Measurements from ENCODE around the gene FAM3A. TPM values are rescaled to one million over a fixed set of nuclear protein-coding genes. Genes with fewer than 3 reads are reported as not detected.

The FAM3A gene
- total and polyA plus RNA-seq, 2 of the 4 experiments (the other 2 are of a cell fraction), result 14.0 to 47.2 TPM

DNA sequence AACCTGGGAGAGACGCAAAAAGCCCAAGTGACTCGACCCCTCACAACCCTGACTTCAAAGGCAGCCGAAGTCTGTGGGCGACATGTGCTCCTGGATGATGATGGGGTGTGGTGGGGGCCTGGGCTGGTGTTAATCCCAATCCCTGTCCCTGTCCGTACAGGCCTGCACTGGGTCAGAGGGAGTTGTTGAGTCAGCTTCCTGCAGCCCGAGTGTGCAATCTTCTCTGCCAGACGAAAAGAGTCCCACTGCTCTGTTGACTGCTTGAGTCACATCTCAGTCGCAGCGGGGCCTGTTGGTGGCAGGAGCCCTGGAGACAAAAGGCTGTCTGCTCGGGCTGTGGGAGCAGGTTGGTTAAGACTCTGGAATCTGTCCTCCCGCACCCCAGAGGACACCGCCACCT lies 10.3 kb downstream of the FAM3A start:
- peak overlapping the region in 1 of 2 experiments; percentile 22; a peak in 1 of 4 replicates for H4K8ac ChIP-seq (ENCODE audit: low read depth in 2 of 2, low read length in 2 of 2)
- H2BK5ac ChIP-seq (ENCODE audit: low read depth, low read length, poor library complexity, severe bottlenecking), result peak overlapping the region; percentile 58
- peak overlapping the region; percentile 5 for H2AK9ac ChIP-seq (replicated peaks; ENCODE audit: low read depth, low read length, poor library complexity)
- no TSS peak for BruUV-seq (replicated peaks)
- peak overlapping the region; percentile 63 for H2AFZ ChIP-seq (replicated peaks; ENCODE audit: low read length, poor library complexity)
- H3K4me1 ChIP-seq (ENCODE audit: control insufficient read depth, insufficient read depth, low read length), result peaks cover 2% of the 10 kb centered on the region; the same call in 1 of the 2 replicates
- H3K23ac ChIP-seq (ENCODE audit: low read depth, low read length), result no peak overlapping the region
- POLR2A ChIA-PET (ENCODE audit: unreplicated experiment), result no interaction called here
- H3K27ac ChIP-seq (ENCODE audit: insufficient read depth, low read length), result no peak overlapping the region
- H3K4me2 ChIP-seq (ENCODE audit: low read depth, low read length), result no peak overlapping the region
- peaks cover 10% of the 10 kb centered on the region; the same call in 1 of the 2 replicates for H3K36me3 ChIP-seq (ENCODE audit: control insufficient read depth, insufficient read depth, low read length)
- TF ChIP-seq CEBPB (IDR thresholded peaks at IDR 0.05; ENCODE audit: low read depth, low read length), result peak; percentile 59; the same call in 1 of the 2 replicates
- no peak for TF ChIP-seq RFX5 (IDR thresholded peaks at IDR 0.05; ENCODE audit: low read depth, low read length)
- peaks cover 5% of the 10 kb centered on the region; the same call in 1 of the 2 replicates for H3K9me3 ChIP-seq (ENCODE audit: control insufficient read depth, insufficient read depth, low read length)
- H3K79me1 ChIP-seq (ENCODE audit: low read depth in 1 of 2, low read length in 2 of 2), result no peaks in the 10 kb centered on the region; a peak in 1 of 4 replicates
- no peak overlapping the region for H2BK15ac ChIP-seq (ENCODE audit: low read depth, low read length)
- no peak overlapping the region for H3K18ac ChIP-seq (ENCODE audit: low read depth, low read length)
- in situ Hi-C loops (cut with MboI; ENCODE audit: low sequenced_read_pairs), result no loop called here
- no peak overlapping the region for H3K56ac ChIP-seq (ENCODE audit: extremely low read depth, insufficient read depth, low read length)
- peak; percentile 89 for ATAC-seq (ENCODE audit: low read depth)
- intact Hi-C loops (cut with micrococcal nuclease), result no loop called here
- peak overlapping the region; percentile 69; the same call in 1 of the 2 replicates for H2AK5ac ChIP-seq (ENCODE audit: low read depth, low read length)
- H2BK20ac ChIP-seq (ENCODE audit: low read depth, low read length), result no peak overlapping the region; the same call in 1 of the 2 replicates
- peak overlapping the region; percentile 67 for H3K4ac ChIP-seq (ENCODE audit: low read depth, low read length)
- H4K20me1 ChIP-seq (ENCODE audit: insufficient read depth, low read length), result no peaks in the 10 kb centered on the region
- 60% methylated on average over 6 of the region's 12 CpGs; no CpG with 5 or more reads in 1 of the 2 experiments for WGBS, 2 experiments (ENCODE audit: extremely low coverage in 2 of 2, insufficient read length in 1 of 2)
- peaks cover 4% of the 10 kb centered on the region; the same call in 1 of the 2 replicates for H3K9me1 ChIP-seq (ENCODE audit: insufficient read depth, low read length)
- no peak overlapping the region for H4K5ac ChIP-seq (ENCODE audit: low read depth, low read length)
- H3K27me3 ChIP-seq (ENCODE audit: control insufficient read depth, insufficient read depth, low read length), result no peaks in the 10 kb centered on the region
- DNase-seq, result peak; percentile 62
- H4K91ac ChIP-seq (ENCODE audit: insufficient read depth, low read depth, low read length), result no peak overlapping the region
- H2BK120ac ChIP-seq (ENCODE audit: low read depth, low read length), result peak overlapping the region; percentile 35; the same call in 1 of the 2 replicates
- CTCF ChIA-PET, result no interaction called here
- H3K4me3 ChIP-seq (ENCODE audit: insufficient read depth, low read depth, low read length), result no peak overlapping the region
- H3K9ac ChIP-seq (ENCODE audit: low read depth, low read length), result no peak overlapping the region; the same call in 1 of the 2 replicates
- dilution Hi-C loops (cut with HindIII; ENCODE audit: low sequenced_read_pairs, unreplicated experiment), result no loop called here
- no peak overlapping the region for H3K14ac ChIP-seq (replicated peaks; ENCODE audit: low read depth, low read length)
